Activated CD8-positive, alpha-beta memory T cell treated with anti-CD3 and anti-CD28 coated beads for 36 hours (primary cell): Measurements from ENCODE around the gene PM20D1. TPM values are rescaled to one million over a fixed set of nuclear protein-coding genes. Genes with fewer than 3 reads are reported as not detected.
"Not testable (repeated sequence)": the region's sequence is repeated elsewhere in the genome, so short reads cannot be mapped to it uniquely, and the experiment has no call there.

Experiments
- CTCF ChIA-PET: fragments of 350-600 bp; sonication (Branson Sonifier 250); formaldehyde crosslinking; loops from one replicate; lab custom pipeline; 2021; ENCODE audit warnings: antibody characterized with exemption; lab: Charles Lee
- POLR2A ChIA-PET: fragments of 350-600 bp; sonication (Branson Sonifier 250); formaldehyde crosslinking; loops from one replicate; lab custom pipeline; 2021; ENCODE audit warnings: antibody characterized with exemption; lab: Charles Lee
- total RNA-seq, 2 experiments: library from RNA; stranded (reverse); gene quantifications; one replicate each; pipeline ENCODE4 v1.2.3, GENCODE V29; 2021

Gene PM20D1
- total RNA-seq, 2 experiments from 2014 or later: 0.31 TPM; not detected in 1

GRCh38 chr1:205851993-205852392 lies 2.1 kb upstream of the PM20D1 start:
- POLR2A ChIA-PET: no interaction called here
- CTCF ChIA-PET: no interaction called here

GRCh38 chr1:205843036-205843859 lies 6.7 kb downstream of the PM20D1 start:
- ChIA-PET POLR2A (no interaction called here), CTCF (no interaction called here)

- CTCF ChIA-PET: no interaction called here
- POLR2A ChIA-PET: no interaction called here
Observed at GRCh38 chr1:205842229-205842628, 7.7 kb downstream of the PM20D1 start.

- ChIA-PET POLR2A (no interaction called here), CTCF (no interaction called here)
Observed at GRCh38 chr1:205840146-205840923, 9.6 kb downstream of the PM20D1 start.

GRCh38 chr1:205837382-205837970 lies 12.5 kb downstream of the PM20D1 start:
- POLR2A ChIA-PET: no interaction called here

GRCh38 chr1:205834751-205835150 lies 15.2 kb downstream of the PM20D1 start:
- ChIA-PET POLR2A (no interaction called here), CTCF (interaction anchor here (0.7 kb wide), 1 partner anchor 101 kb away, joined by 4 read pairs; no protein-coding TSS in a partner anchor)

More at GRCh38 chr1:205837382-205837970, 12.5 kb downstream of the PM20D1 start:
- CTCF ChIA-PET: no interaction called here

GRCh38 chr1:205832326-205832751 lies 17.6 kb downstream of the PM20D1 start:
- ChIA-PET CTCF (no interaction called here), POLR2A (no interaction called here)

GRCh38 chr1:205827623-205828022 lies 22.3 kb downstream of the PM20D1 start:
- ChIA-PET POLR2A (no interaction called here), CTCF (interaction anchor here (0.5 to 0.6 kb wide), 2 partner anchors 42 to 71 kb away, joined by 3 read pairs; no protein-coding TSS in a partner anchor)

- CTCF ChIA-PET: no interaction called here
Observed at GRCh38 chr1:205826995-205827394, 22.9 kb downstream of the PM20D1 start.

GRCh38 chr1:205826016-205826806 lies 23.7 kb downstream of the PM20D1 start:
- ChIA-PET POLR2A (no interaction called here), CTCF (no interaction called here)

More at GRCh38 chr1:205826995-205827394, 22.9 kb downstream of the PM20D1 start:
- POLR2A ChIA-PET: no interaction called here

GRCh38 chr1:205824180-205824579 lies 25.8 kb downstream of the PM20D1 start:
- CTCF ChIA-PET: no interaction called here
- POLR2A ChIA-PET: no interaction called here

- POLR2A ChIA-PET, CTCF ChIA-PET: not testable (repeated sequence)
Observed at GRCh38 chr1:205823260-205823659, 26.7 kb downstream of the PM20D1 start.

GRCh38 chr1:205822397-205822796 lies 27.5 kb downstream of the PM20D1 start:
- CTCF ChIA-PET: no interaction called here
- POLR2A ChIA-PET: no interaction called here

GRCh38 chr1:205817988-205818387 lies 31.9 kb downstream of the PM20D1 start:
- CTCF ChIA-PET: interaction anchor here (1.0 kb wide), 1 partner anchor 26 kb away, joined by 3 read pairs; no protein-coding TSS in a partner anchor
- POLR2A ChIA-PET: no interaction called here

GRCh38 chr1:205817364-205817763 lies 32.6 kb downstream of the PM20D1 start:
- ChIA-PET CTCF (no interaction called here), POLR2A (interaction anchor here (0.6 kb wide), 2 partner anchors 12 to 710 kb away, joined by 3 to 6 read pairs; no protein-coding TSS in a partner anchor)

GRCh38 chr1:205813755-205814058 lies 36.2 kb downstream of the PM20D1 start:
- ChIA-PET POLR2A (no interaction called here), CTCF (interaction anchor here (1.5 kb wide), 1 partner anchor 164 kb away, joined by 4 read pairs; no protein-coding TSS in a partner anchor)

- ChIA-PET POLR2A (interaction anchor here (0.5 kb wide), 2 partner anchors 37 to 615 kb away, joined by 4 read pairs; partner anchors contain the start of gene PM20D1), CTCF (no interaction called here)
Observed at GRCh38 chr1:205812878-205813754, 36.8 kb downstream of the PM20D1 start, which contains the start of gene SLC41A1. Gene SLC41A1 (minus strand): TSS chr1:205813198. CDS start chr1:205810441, 2,757 bp downstream.
